H1 (cell line): ENCODE measurements around the gene NASP.

ENCODE experiments used
- CEBPB ChIP-seq: IDR thresholded peaks from 2 replicates; pipeline ENCODE4 v1.6.1; 2012; ENCODE audit warnings: low read depth, low read length
- CHD2 ChIP-seq: IDR thresholded peaks from 2 replicates; pipeline ENCODE4 v1.6.1; 2012; ENCODE audit warnings: low read length, improper control_type of control experiment
- CTCF ChIP-seq, 3 experiments: IDR thresholded peaks; 1 replicate in 2 of 3; 2 replicates in 1 of 3; pipeline versions ENCODE4 v1.5.1 to v1.6.1; 2011; ENCODE audit warnings: low read length in 3 of 3, mild to moderate bottlenecking in 3 of 3, inconsistent platforms in 2 of 3, low read depth in 1 of 3, moderate library complexity in 1 of 3; ENCODE audit not compliant: insufficient read depth in 1 of 3; ENCODE audit errors: control extremely low read depth in 1 of 3
- POLR2A ChIP-seq, 2 experiments: IDR thresholded peaks; 1 replicate in 1 of 2; 2 replicates in 1 of 2; pipeline ENCODE4 v1.6.1; 2011; ENCODE audit warnings: low read depth in 2 of 2, low read length in 2 of 2, mild to moderate bottlenecking in 2 of 2; ENCODE audit errors: control extremely low read depth in 1 of 2
- SP2 ChIP-seq: IDR thresholded peaks from 2 replicates; pipeline ENCODE4 v1.6.1; 2012; ENCODE audit warnings: mild to moderate bottlenecking, low read length, inconsistent platforms
- TAF7 ChIP-seq: optimal IDR thresholded peaks from 2 replicates; pipeline ENCODE3; 2011; ENCODE audit warnings: low read depth, mild to moderate bottlenecking, inconsistent platforms, low read length, moderate library complexity, borderline replicate concordance

- TF ChIP-seq CTCF (IDR thresholded peaks at IDR 0.05; ENCODE audit: control extremely low read depth in 1 of 3, insufficient read depth in 1 of 3, low read depth in 1 of 3, low read length in 3 of 3) (no peak), CEBPB (no peak), SP2 (no peak), TAF7 (no peak), POLR2A (IDR thresholded peaks at IDR 0.05; ENCODE audit: control extremely low read depth in 1 of 2, low read depth in 2 of 2, low read length in 2 of 2) (no peak), CHD2 (no peak)
Measured at GRCh38 chr1:45630429-45630828, 46.6 kb downstream of the NASP start.
